ENCODE measurements around the gene PPP1R16B.
"Not testable (repeated sequence)": the region's sequence is repeated elsewhere in the genome, so short reads cannot be mapped to it uniquely, and the experiment has no call there.

Gene PPP1R16B

DNA sequence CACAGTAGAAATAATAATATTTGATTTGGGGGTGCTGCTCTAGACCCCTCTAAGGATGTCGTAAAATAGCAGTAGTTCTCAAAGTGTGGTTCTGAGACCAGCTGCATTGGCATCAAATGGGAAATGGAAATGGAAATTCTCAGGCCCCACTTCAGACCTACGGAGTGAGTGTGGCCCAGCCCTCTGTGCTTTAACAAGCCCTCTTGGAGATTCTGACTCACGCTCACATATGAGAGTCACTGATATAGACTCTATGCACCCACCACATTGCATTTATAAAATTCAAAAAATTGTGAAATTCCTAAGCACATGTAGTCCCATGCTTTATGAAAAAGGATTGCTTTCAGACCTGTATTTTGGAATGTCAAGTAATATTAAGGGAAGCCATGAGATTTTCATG, 14.2 kb upstream of the PPP1R16B start:
- DNase-seq: no peak

DNA sequence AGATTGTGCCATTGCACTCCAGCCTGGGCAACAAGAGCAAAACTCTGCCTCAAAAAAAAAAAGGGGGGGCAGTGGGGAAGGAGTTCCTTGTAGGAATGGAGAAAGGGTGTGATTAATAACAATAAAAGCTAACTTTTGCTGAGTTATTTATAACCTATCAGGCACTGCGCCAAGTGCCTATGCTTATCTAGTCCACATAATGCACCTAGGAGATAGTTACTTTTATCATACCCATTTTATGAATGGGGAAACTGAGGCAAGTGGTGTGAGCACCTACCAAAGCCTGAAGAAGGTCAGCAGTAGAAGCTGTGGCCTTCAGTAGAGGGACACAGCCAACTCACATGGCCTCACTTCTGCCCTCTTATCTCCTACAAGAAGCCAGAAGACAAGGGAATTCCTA, 13.6 kb upstream of the PPP1R16B start:
- DNase-seq: no peak

DNA sequence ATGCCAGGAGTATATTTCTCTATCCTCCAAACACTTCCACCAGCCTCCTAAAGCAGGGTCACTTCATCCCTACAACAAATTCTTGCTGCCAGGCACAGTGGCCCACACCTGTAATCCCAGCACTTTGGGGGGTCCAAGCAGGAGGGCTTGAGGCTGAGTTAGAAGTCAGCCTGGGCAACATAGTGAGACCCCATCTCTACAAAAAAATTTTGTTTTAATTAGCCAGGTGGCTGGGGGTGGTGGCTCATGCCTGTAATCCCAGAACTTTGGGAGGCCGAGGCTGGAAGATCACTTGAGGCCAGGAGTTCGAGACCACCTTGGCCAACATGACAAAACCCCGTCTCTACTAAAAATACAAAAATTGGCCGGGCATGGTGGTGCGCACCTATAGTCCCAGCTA, 11.4 kb upstream of the PPP1R16B start:
- not testable (repeated sequence) for DNase-seq

DNA sequence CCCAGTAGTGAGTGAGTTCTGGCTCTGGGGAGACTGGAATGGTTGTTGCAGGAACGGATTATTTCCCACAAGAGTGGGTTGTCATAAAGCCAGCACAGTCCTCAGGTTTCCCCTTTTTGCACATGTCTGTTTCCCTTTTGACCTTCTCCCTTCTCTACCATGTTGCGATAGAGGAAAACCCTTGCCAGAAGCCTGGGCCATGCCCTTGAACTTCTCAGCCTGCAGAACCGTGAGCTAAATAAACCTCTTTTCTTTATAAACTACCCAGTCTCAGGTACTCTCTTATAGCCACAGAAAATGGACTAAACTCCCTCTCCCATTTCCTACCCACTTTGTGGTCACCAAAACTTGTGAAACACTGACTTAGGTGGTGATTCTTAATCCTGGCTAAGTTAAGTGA, 7.2 kb upstream of the PPP1R16B start:
- DNase-seq: no peak

DNA sequence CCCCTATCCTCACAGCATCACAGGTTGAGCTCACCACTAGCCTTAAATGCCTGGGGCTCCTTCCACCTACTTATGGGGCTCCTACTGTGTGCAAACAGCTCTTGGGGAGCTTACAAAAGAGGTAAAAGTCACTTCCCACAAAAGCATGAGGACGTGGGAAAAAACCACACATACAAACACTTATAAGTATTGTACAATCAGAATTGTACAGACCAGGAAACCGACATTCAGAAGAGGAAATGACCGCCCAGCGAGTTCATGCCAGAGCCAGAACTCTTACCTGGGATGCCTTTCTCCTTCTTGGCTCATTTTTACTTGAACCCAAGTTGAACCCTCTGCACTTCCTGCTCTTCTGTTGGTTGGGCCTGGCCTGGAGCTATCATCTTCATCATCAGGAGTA, 6.3 kb upstream of the PPP1R16B start:
- no peak for DNase-seq

DNA sequence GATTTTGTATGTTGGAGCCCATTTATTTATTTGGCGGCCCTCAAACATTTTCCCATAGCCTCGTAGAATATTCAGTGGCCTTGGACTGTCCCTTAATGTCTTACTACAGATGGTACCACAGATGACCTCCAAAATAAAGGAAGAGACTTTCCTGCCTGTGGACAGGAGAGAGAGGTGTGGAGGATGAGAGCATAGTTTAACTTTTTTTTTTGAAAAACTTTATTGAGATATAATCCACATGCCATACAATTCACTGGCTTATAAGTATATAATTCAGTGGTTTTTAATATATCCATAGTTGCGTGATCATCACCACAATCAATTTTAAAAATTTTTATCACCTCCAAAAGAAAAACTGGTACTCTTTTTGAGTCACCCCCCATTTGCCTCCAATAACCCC, 4.6 kb upstream of the PPP1R16B start:
- DNase-seq: no peak

DNA sequence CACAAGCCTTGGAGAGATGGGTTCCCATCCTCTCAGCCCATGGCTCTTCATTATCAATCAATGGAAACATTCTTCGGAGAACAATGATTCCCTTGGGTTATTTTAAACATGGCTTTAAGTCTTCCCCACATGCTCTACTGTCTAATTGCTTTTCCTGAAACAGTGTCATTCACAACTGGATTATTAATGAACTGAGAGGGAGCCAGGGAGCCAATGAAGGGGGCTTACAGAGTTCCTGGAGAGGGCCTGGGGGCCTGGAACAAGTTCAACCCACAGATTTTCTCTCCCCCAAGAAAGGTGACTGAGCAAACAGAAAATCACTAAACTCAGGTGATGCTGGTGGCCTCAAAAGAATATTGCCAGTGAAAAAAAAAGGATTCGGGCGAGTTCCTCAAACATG, 1.3 kb upstream of the PPP1R16B start:
- DNase-seq: no peak

DNA sequence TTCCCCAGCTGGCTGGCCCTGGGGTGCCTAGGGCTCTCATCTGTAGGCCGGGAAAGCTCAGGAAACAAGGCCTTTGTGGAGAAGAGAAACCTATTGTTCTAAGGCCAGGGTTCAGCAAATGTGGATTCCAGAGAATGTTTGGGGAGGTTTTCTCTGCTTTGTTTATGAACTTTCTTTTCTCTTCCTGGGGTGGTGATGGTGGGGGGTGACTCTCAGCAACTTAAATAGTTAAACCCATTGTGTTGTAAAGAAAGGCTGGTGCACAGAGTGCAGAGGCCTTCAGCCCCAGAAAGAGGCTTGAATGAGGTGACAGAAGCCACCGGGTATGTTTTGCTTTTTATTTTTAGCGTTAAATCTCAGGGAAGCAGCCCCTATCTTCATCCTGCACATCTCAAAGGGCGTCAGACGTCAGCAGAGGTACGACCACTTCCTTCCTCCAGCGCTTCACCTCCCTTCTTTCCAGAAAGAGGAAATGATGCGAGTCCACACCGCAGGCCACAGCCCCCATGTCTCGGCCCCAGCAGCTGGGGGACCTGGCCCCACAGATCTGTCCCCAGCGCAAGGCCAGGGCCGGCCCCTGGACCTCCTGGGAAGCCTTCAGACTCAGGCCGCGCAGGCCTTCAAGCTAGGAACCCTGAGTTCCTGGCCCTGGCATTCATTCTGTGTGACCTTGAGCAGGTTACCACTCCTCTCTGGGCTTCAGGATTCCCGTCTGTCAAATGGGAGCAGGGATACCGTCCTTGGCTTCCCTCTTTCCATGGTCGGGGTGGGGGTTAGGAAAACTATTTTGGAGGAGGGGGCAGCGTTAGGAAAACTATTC, 605 bp upstream of the PPP1R16B start:
- DNase-seq: peak in 6 of 58 donors; percentile 14 to 41 (median 22)

DNA sequence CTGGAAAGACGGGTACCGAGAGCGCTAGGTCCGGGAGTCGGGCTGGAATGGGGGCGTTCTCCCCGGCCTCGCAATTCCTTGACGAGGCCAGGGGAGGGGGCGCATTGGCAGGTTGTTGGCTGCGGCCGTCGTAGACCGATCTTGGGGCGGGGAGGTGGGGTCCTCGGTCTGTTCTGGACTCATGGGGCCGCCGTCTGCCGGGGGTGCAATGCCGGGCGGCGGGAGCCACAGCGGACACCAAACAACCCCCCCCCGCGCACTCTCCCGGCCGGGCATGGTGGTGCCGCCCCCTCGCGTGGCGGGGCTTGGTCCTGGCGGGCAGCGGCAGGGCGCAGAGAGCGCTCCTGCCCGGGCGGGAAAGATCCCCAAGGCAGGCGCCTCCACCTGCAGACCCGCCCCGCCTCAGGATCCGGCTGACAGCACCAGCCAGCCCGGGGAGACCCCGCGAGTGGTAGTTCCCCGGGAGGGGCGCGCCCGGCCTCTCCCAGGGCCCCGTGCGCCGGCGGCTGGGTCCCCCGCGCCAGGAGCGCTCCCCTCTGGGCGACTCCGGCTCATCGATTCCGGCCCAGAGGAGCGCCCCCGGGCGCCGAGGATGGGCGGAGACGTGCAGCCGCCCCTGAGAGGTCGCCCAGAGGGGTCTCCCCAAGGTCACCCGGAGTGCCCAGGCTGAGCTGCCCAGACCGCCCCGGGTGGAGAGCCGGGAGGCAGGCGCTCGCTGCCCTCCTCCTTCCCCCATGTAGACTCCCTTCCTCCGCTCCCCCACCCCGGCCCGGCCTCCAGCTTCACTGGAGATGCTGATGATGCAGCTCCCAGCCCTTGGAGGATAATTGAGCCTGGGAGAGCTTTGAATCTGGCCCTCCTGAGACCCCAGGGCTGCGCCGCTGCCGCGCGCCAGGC, 709 bp downstream of the PPP1R16B start:
- DNase-seq: peak in 31 of 58 donors; percentile 13 to 65 (median 47)

DNA sequence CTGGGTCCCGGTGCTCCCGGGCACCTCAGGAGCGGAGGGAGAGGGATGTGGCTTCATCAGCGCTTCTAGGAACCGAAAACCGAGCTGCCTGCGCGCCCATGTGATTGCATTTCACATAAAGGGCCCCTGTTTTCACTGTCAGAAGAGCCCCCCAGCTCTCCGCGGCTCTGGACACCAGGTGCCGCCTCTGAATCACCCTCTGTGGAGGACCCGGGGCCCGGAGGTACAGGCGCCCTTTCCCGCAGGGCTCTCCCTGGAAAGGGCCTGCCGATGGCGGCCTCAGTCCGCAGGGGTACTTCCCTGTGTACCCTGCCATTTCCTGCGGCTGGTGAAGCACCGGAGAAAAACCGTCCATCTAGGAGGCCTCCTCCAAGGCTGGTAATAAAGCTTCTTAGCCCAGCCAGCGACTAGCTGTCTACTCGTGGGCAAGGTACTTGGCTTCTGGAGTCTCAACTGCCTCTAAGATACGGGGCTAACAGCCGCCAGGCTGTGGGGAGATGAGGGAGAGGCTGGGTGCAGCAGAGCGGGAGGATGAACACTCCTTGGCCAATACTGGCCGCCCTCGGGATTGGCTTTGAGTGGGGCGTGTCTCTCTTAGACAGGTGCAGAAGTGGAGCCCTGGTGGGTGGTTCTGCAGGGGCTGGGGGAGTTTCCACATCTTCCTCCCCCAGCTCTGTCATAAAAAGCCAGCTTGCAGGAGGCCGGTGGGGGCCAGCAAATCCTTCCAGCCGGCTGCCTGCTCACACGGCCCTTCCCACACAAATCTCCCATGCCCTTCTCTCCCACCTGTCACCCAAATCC, 1.6 kb downstream of the PPP1R16B start:
- DNase-seq: peak in 42 of 58 donors; percentile 12 to 67 (median 36)

DNA sequence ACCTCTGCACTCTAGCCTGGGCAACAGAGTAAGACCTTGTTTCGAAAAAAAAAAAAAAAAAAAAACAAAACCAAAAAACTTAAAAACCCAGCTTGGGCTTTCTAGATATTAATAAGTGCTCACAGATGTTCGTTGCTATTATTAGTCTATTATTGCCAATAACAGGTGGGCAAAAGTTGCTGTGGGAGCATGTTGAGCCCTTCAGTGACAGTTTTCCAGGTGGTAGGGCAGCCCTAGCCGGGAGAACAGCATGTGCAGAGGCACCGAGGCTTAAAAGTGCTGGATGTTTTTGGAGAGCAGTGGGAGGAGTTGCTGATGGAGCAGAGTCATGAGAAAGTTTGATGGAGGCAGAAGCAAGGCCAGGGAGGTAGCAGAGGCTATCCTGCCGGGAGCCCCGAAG, 4.4 kb downstream of the PPP1R16B start:
- DNase-seq: no peak

DNA sequence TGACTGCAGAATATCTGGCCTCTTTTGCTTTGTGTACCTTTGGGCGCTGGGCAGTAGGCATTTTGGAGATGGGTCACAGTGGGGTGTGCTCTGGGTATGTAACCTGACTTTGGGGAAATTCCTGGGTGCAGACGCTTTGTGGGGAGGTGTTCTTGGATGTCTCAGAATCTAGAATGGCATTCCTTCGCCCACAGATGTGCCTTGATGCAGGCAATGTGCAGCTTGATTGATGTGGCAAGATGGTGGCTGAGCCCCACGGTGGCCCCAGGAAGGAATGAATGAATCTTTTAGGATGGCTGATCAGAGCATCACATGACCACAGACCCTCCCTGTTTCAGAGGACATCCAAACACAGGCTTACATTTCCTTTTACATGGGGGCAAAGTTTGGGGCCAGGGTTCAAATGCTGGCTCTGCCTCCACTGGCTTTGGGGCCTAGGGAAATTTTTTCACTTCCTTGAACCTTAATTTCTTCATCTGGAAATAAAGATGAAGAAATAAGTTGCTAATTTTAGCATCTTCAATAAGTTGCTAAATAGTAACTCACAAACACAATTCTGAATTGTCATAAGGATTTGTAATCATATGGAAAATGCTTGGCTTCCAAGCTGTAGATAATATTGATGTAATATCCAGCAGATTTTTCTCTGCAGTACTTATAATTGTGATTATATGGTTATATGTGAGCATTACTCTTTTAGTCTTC, 5.6 kb downstream of the PPP1R16B start:
- DNase-seq: no peak

DNA sequence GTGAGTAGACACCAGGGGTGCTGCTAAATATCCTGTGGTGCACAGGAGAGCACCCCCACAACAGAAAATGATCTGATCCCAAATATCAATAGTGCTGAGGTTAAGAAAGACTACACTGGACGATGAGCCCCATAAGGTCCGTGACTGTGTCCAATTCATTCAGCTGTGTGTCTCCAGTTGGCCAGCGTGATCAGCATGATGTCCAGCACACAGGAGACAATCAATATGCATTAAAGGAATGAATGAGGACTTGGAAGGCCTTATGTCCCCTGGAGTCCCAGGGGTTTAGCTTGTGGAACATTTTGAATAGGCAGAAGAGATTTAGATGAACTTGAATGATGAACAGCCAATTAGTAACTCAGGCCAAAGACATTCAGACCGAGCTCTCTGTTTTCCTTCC, 6.3 kb downstream of the PPP1R16B start:
- DNase-seq: no peak

DNA sequence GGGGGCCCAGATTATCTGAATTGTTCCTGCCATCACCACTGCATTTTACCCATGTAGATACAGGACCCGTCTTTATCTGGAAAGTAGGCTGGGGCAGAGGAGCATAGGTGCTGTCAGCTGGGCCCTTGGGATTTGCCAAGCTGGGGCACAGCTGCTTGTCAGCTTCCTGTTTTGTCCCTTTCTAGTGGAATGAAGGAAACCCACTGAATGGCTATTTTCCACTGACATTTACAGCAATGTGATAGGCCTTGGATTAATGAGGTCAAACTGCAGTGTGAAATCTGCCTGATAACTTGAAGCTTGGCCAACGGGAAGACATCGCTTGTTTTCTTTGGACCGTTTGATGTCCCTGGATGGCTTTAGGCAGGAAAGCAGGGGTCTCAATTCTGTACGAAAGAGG, 6.7 kb downstream of the PPP1R16B start:
- DNase-seq: no peak

DNA sequence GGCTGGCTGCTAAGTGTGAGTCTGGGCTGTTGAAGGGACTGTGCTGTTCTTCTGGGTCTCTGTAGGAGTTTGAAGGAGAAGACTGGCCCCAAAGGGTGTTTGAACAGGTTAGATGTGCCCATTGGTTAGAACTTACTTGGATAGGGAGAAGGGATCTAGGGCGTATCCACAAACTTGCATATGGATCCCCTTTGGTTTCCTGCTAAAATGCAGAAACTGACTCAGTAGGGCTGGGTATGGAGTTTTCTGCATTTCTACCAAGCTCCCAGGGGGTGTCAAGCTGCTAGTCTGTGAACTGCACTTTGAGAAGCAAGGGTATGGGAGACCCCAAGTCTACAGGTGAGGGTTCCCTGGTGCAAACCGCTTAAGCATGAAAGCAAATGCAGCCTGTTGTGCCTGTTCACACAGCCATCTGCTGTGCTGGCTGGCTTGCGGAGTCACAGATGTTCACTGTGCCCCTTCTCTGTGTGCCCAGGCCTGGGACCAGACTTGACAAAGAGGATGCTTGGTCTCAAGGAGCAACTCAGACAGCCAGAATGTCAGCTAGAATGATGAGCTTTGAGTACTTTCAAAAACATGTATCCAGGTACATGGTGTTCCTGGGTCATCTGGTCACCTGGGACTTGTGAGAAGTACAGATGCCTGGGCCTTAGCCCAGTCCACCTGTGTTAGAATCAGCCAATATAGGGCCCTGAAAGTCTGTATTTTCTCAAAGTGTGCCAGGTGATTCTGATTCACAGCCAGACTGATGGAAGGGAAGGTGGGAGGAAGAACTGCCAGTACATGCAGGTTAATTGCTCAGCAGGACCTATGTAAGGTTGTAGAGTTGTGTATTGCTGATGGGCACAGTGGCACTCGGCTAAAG, 7.4 kb downstream of the PPP1R16B start:
- no peak for DNase-seq

DNA sequence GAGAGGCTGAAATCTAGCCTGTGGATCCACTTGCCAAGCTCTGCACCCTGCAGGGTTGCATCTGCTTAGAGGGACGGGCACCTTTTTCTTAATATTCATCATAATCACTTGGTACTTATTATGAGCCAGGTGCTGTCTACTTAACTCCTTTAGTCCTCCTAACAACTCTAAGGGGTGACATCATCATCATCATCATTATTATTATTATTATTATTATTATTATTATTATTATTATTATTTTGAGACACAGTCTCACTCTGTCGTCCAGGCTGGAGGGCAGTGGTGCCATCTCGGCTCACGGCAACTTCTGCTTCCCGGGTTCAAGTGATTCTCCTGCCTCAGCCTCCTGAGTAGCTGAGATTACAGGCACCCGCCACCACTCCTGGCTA, 8.1 kb downstream of the PPP1R16B start:
- DNase-seq: not testable (repeated sequence)

DNA sequence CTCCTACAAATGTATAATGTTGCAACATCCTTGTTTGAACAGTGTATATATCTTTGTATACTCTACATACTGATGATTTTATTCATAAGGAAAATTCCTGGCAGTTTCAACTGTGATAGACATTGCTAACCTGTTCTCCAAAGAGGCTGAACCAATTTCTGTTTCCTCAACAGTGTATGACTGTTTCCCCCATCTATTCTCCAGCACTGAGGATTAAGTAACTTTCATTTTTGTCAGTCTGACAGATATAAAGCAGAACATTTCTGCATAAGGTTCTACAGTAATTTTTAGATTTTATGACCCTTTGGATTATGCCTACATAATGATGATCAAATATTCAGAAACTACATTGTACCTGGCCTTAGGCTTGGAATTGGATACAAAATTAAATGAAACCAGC, 9.9 kb downstream of the PPP1R16B start:
- no peak for DNase-seq

DNA sequence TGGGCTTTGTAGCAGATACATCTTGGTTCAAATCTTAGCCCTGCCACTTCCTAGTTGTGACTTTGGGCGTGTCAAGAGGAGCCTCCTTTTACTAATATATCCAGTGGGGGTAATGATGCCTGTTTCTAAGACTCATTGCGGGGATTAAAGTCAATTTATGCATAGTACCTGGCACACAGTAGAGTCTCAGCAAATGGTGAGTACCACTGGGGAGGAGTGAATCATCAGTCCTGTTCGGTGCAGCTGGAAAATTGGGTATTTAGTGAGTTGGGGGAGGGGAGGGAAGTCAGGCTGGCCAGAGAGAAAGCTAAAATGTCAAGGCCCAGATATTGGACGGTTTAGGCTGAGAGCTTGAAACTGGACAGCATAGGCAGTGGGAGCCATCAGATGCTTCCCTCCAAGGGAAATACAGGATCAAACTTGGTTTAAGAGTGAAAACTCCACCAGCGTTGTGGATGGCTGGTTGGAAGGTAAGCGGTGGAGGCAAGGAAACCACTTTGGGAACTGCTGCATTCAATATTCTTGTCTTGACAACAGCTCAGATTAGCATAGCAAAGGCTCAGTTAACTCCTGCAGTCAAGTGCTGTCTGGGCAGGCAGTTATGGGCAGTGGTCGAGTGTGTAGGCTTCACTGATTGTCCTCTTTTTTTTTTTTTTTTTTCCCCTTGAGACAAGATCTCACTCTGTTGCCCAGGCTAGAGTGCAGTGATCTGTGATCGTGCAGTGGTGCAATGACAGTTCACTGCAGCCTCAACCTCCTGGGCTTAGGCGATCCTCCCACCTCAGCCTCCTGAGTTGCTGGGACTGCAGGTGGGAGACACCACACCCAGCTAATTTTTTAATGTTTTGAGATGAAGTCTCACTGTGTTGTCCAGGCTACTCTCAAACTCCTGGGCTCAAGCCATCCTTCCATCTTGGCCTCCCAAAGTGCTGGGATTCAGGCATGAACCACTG, 12.9 kb downstream of the PPP1R16B start:
- no peak for DNase-seq

DNA sequence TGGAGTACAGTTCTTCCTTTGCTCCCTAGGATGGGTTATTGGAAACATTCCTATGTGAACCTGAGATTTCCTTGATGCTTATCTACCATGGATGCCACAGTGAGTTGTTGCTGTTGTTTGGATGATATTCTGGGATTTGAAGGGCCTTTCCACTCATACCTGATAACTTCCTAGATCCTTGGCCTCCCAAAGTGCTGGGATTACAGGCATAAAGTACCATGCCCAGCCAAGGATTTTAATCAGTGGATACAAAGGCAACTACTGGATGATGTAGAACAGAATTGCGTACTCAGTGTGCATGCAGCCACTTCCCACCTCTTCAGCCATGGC, 20.0 kb downstream of the PPP1R16B start:
- DNase-seq: no peak

All from anterior cingulate cortex (tissue), 58 donors.